CD4-positive, alpha-beta T cell treated with Interferon gamma for 1 hour (primary cell): ENCODE results near the gene SMPDL3A.

ENCODE experiments used
- DNase-seq: peaks from one replicate; pipeline ENCODE4 v3.0.0-alpha.2; 2020

The SMPDL3A gene

GRCh38 chr6:122778302-122778701, 10.8 kb upstream of the SMPDL3A start:
- no peak for DNase-seq

GRCh38 chr6:122778985-122779661, 9.9 kb upstream of the SMPDL3A start:
- no peak for DNase-seq

- DNase-seq = no peak
Measured at GRCh38 chr6:122779667-122780066, 9.4 kb upstream of the SMPDL3A start, which contains the start of gene FABP7. Gene FABP7 (plus strand): TSS chr6:122779716. CDS start chr6:122779795, 79 bp downstream.

- DNase-seq = no peak
Measured at GRCh38 chr6:122780114-122780513, 8.9 kb upstream of the SMPDL3A start.

- DNase-seq = no peak
Measured at GRCh38 chr6:122781716-122782115, 7.3 kb upstream of the SMPDL3A start.

GRCh38 chr6:122783401-122783800, 5.7 kb upstream of the SMPDL3A start:
- DNase-seq = no peak

GRCh38 chr6:122785891-122786290, 3.2 kb upstream of the SMPDL3A start:
- DNase-seq = no peak

GRCh38 chr6:122787721-122788120, 1.3 kb upstream of the SMPDL3A start:
- no peak for DNase-seq

- no peak for DNase-seq
Measured at GRCh38 chr6:122788208-122788607, 850 bp upstream of the SMPDL3A start.

- DNase-seq = no peak
Measured at GRCh38 chr6:122788663-122789181, 336 bp upstream of the SMPDL3A start.

GRCh38 chr6:122790028-122790422, 967 bp downstream of the SMPDL3A start:
- no peak for DNase-seq

GRCh38 chr6:122790423-122791309, 1.6 kb downstream of the SMPDL3A start:
- DNase-seq = no peak

GRCh38 chr6:122791310-122791679, 2.2 kb downstream of the SMPDL3A start:
- DNase-seq = no peak

- DNase-seq = no peak
Measured at GRCh38 chr6:122792766-122793165, 3.7 kb downstream of the SMPDL3A start.

GRCh38 chr6:122797537-122797936, 8.5 kb downstream of the SMPDL3A start:
- no peak for DNase-seq

GRCh38 chr6:122798099-122798641, 9.1 kb downstream of the SMPDL3A start:
- no peak for DNase-seq

GRCh38 chr6:122799140-122799745, 10.2 kb downstream of the SMPDL3A start:
- no peak for DNase-seq

GRCh38 chr6:122799916-122800686, 11.0 kb downstream of the SMPDL3A start:
- DNase-seq = no peak

GRCh38 chr6:122800906-122801305, 11.8 kb downstream of the SMPDL3A start:
- DNase-seq = no peak

- no peak for DNase-seq
Measured at GRCh38 chr6:122801397-122801796, 12.3 kb downstream of the SMPDL3A start.

- no peak for DNase-seq
Measured at GRCh38 chr6:122803171-122803661, 14.2 kb downstream of the SMPDL3A start.

GRCh38 chr6:122804962-122805485, 16.0 kb downstream of the SMPDL3A start:
- DNase-seq = no peak
